ENCODE results near the gene ATP2A2. TPM values are rescaled to one million over a fixed set of nuclear protein-coding genes. Genes with fewer than 3 reads are reported as not detected.

Gene ATP2A2
- total RNA-seq, 6 experiments from 2014 or later = 95.6 to 155 (median 113) TPM

DNA sequence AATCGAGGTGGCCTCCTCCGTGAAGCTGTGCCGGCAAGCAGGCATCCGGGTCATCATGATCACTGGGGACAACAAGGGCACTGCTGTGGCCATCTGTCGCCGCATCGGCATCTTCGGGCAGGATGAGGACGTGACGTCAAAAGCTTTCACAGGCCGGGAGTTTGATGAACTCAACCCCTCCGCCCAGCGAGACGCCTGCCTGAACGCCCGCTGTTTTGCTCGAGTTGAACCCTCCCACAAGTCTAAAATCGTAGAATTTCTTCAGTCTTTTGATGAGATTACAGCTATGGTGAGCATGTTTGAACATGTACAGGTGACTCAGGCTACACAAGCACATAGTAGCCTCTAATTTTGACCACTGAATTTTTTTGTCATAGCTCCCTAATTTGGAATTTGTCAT is 59.7 kb downstream of the ATP2A2 start:
- no peaks in the 10 kb centered on the region for H3K27me3 ChIP-seq
- no peak for TF ChIP-seq POLR2A (IDR thresholded peaks at IDR 0.05)
- TF ChIP-seq, protein P1, sequence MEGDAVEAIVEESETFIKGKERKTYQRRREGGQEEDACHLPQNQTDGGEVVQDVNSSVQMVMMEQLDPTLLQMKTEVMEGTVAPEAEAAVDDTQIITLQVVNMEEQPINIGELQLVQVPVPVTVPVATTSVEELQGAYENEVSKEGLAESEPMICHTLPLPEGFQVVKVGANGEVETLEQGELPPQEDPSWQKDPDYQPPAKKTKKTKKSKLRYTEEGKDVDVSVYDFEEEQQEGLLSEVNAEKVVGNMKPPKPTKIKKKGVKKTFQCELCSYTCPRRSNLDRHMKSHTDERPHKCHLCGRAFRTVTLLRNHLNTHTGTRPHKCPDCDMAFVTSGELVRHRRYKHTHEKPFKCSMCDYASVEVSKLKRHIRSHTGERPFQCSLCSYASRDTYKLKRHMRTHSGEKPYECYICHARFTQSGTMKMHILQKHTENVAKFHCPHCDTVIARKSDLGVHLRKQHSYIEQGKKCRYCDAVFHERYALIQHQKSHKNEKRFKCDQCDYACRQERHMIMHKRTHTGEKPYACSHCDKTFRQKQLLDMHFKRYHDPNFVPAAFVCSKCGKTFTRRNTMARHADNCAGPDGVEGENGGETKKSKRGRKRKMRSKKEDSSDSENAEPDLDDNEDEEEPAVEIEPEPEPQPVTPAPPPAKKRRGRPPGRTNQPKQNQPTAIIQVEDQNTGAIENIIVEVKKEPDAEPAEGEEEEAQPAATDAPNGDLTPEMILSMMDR (IDR thresholded peaks at IDR 0.05) = no peak
- no peak overlapping the region for H3K4me3 ChIP-seq
- H3K27ac ChIP-seq = no peak overlapping the region
- WGBS (ENCODE audit: insufficient coverage, low coverage, low lambda C conversion rate, missing lambda C conversion rate) = 77% methylated on average over 5 of the region's 18 CpGs
- no peaks in the 10 kb centered on the region for H3K4me1 ChIP-seq
- ATAC-seq (no peak), DNase-seq (no peak)
- peaks cover 56 to 100% (median 80%) of the 10 kb centered on the region in 4 donors for H3K36me3 ChIP-seq
- no peaks in the 10 kb centered on the region for H3K9me3 ChIP-seq
- intact Hi-C loops (cut with DNase I) = loop anchor here in 1 of 2 donors (10.0 kb wide), 1 partner anchor 56 kb away; the partner anchor contains the start of gene ATP2A2

DNA sequence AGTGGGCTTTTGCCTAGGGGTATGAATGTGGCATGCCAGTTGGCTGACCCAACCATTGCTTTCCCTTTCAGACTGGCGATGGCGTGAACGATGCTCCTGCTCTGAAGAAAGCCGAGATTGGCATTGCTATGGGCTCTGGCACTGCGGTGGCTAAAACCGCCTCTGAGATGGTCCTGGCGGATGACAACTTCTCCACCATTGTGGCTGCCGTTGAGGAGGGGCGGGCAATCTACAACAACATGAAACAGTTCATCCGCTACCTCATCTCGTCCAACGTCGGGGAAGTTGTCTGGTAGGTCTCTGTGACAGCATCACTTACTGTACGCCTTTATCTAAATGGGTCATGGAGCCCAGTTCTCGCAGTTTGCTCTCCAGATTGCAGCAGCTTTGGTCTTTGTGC is 61.1 kb downstream of the ATP2A2 start:
- H3K27me3 ChIP-seq = no peaks in the 10 kb centered on the region
- DNase-seq (no peak), ATAC-seq (no peak)
- peaks cover 52 to 100% (median 77%) of the 10 kb centered on the region in 4 donors for H3K36me3 ChIP-seq
- WGBS (ENCODE audit: insufficient coverage, low coverage, low lambda C conversion rate, missing lambda C conversion rate) = 100% methylated on average over 5 of the region's 15 CpGs
- H3K4me1 ChIP-seq = no peaks in the 10 kb centered on the region
- H3K4me3 ChIP-seq = no peak overlapping the region
- no peaks in the 10 kb centered on the region for H3K9me3 ChIP-seq
- TF ChIP-seq POLR2A (IDR thresholded peaks at IDR 0.05) = no peak
- TF ChIP-seq, protein P1 (IDR thresholded peaks at IDR 0.05) = no peak
- H3K27ac ChIP-seq = no peak overlapping the region
- intact Hi-C loops (cut with DNase I) = loop anchor here in 1 of 2 donors (10.0 kb wide), 1 partner anchor 57 kb away; the partner anchor contains the start of gene ATP2A2

DNA sequence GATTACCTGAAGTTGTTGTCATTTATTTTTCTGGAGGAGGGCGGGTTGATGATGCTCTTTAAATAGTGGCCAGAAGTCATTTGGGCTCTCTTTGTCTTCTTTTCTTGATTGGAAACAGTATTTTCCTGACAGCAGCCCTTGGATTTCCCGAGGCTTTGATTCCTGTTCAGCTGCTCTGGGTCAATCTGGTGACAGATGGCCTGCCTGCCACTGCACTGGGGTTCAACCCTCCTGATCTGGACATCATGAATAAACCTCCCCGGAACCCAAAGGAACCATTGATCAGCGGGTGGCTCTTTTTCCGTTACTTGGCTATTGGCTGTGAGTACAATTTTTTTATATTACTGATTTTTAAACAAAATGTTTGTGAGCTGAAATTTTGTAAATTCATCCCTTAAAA is 62.1 kb downstream of the ATP2A2 start:
- intact Hi-C loops (cut with DNase I) = loop anchor here in 1 of 2 donors (10.0 kb wide), 1 partner anchor 58 kb away; the partner anchor contains the start of gene ATP2A2
- WGBS (ENCODE audit: insufficient coverage, low coverage, low lambda C conversion rate, missing lambda C conversion rate) = 93% methylated on average over 5 of the region's 5 CpGs
- H3K27me3 ChIP-seq = no peaks in the 10 kb centered on the region
- H3K27ac ChIP-seq = no peak overlapping the region
- H3K36me3 ChIP-seq = peaks cover 50 to 100% (median 79%) of the 10 kb centered on the region in 4 donors
- DNase-seq = no peak
- TF ChIP-seq, protein P1 (IDR thresholded peaks at IDR 0.05) = no peak
- no peak for TF ChIP-seq POLR2A (IDR thresholded peaks at IDR 0.05)
- no peak for ATAC-seq
- no peak overlapping the region for H3K4me3 ChIP-seq
- no peaks in the 10 kb centered on the region for H3K4me1 ChIP-seq
- H3K9me3 ChIP-seq = no peaks in the 10 kb centered on the region

DNA sequence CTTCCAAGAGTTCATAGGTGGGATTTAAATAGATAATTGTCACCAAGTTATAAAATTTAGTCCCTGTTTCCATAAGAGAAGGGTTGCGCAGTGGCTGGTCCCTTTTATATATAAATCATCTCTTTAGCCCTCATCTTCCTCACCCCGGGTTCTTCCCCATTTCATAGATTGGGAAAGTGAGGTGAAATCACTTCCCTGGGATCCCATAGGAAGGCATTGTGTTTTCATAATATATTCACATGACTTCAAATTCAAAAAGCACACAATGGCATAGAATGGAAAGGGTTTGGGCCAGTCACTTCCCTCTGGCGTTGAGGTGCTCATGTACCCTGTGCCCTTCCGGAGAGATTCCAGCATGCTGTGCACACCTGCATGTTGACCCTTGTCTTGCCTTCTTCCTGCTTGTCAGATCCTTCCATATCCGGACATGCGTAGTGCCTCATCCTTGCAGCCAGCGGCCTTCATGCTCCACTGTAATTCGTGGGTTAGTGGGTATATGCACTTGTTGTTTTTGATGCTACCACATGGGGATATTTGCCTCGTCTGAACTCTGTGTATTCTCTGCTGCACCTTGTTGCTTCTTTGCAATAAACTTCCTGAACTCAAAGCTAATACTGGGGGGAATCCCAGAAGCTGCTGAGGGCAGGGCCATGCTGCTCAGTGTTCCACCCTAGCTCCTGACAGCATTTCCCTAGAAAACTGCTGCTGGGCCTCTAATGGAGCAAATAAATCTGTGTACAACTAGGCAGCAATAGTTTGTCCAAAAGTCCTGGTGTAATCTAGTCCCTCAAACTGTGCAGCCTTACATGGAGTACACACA is 62.9 kb downstream of the ATP2A2 start:
- H3K9me3 ChIP-seq = no peaks in the 10 kb centered on the region
- no peak overlapping the region for H3K4me3 ChIP-seq
- DNase-seq (no peak), ATAC-seq (no peak)
- intact Hi-C loops (cut with DNase I) = loop anchor here in 1 of 2 donors (10.0 kb wide), 1 partner anchor 59 kb away; the partner anchor contains the start of gene ATP2A2
- no peak overlapping the region for H3K27ac ChIP-seq
- no peak for TF ChIP-seq POLR2A (IDR thresholded peaks at IDR 0.05)
- TF ChIP-seq, protein P1 (IDR thresholded peaks at IDR 0.05) = no peak
- WGBS (ENCODE audit: insufficient coverage, low coverage, low lambda C conversion rate, missing lambda C conversion rate) = 86% methylated on average over 8 of the region's 9 CpGs
- peaks cover 45 to 100% (median 78%) of the 10 kb centered on the region in 4 donors for H3K36me3 ChIP-seq
- H3K27me3 ChIP-seq = no peaks in the 10 kb centered on the region
- no peaks in the 10 kb centered on the region for H3K4me1 ChIP-seq

Measured in right lobe of liver (tissue), 6 donors.